ENCODE results near the gene ZMIZ1. TPM values are rescaled to one million over a fixed set of nuclear protein-coding genes. Genes with fewer than 3 reads are reported as not detected.

Gene ZMIZ1
- total RNA-seq, 1 donor from 2014 or later, result 80.4 TPM

DNA sequence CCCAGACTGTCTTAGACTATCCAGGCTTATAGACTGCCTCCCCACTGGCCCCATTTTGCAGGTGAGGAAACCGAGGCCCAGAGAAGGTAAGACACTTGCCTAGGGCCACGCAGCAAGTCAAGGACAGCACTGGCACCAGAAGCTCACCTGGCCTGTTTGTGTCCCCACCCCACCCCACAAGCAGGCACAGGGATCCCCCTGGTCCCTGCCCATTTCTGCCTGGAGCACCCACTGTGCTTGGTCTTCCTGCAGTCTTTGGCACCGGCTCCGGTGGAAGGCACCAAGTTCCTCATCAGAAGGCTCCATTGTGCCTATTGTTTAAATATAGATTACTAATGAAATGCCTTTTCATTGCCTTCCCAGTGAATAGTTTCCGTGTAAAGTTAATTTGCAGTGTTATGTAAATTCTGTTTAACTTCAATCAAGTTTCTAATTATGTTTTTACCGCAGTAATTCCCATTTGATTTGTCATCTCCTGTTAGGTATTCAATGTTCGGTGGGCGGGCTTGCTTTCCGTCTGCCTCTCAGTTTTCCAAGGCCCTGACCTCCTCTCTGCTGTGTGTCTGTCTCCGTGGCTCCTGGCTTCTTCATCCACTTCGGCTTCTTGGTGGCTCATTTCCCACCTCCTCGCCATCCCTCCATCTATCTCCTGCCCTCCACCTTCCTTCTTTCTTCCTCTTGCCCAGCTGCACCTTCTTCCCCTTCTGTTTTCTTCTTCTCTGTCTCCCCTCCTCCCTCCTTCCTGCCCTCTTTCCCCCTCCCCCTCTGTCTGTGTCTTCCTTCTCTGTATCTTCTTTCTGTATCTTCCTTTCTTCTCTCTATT lies 75.8 kb downstream of the ZMIZ1 start:
- no peak for DNase-seq (ENCODE audit: low spot score)
- Mint-ChIP-seq H3K27me3 (ENCODE audit: low read depth) (no peaks in the 10 kb centered on the region), H3K4me1 (ENCODE audit: low read depth) (peaks cover 36% of the 10 kb centered on the region), H3K4me3 (ENCODE audit: low read depth) (no peak overlapping the region), H3K27ac (peak overlapping the region; percentile 4), H3K9me3 (no peaks in the 10 kb centered on the region), H3K36me3 (ENCODE audit: low read depth) (peaks cover 3% of the 10 kb centered on the region)
- intact Hi-C loops (cut with micrococcal nuclease), result no loop called here

DNA sequence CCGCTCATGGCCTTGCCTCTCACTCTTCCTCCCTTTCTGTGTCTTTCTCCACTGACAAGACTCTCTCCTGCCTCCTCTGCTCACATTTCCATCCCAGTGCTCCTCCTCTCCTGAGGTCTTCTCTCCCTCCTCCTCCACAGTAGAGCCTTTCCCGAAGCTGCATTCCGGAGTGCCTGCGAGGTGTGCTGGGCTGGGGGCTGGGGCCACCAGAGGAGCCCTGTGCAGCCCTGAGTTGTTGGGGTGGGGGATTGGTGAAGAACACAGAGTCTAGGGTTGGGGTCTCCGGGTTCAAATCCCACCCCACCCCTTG lies 76.4 kb downstream of the ZMIZ1 start:
- Mint-ChIP-seq H3K36me3 (ENCODE audit: low read depth) (no peaks in the 10 kb centered on the region), H3K4me1 (ENCODE audit: low read depth) (peaks cover 37% of the 10 kb centered on the region), H3K4me3 (ENCODE audit: low read depth) (no peak overlapping the region), H3K9me3 (no peaks in the 10 kb centered on the region), H3K27me3 (ENCODE audit: low read depth) (no peaks in the 10 kb centered on the region), H3K27ac (no peak overlapping the region)
- intact Hi-C loops (cut with micrococcal nuclease), result no loop called here
- no peak for DNase-seq (ENCODE audit: low spot score)

DNA sequence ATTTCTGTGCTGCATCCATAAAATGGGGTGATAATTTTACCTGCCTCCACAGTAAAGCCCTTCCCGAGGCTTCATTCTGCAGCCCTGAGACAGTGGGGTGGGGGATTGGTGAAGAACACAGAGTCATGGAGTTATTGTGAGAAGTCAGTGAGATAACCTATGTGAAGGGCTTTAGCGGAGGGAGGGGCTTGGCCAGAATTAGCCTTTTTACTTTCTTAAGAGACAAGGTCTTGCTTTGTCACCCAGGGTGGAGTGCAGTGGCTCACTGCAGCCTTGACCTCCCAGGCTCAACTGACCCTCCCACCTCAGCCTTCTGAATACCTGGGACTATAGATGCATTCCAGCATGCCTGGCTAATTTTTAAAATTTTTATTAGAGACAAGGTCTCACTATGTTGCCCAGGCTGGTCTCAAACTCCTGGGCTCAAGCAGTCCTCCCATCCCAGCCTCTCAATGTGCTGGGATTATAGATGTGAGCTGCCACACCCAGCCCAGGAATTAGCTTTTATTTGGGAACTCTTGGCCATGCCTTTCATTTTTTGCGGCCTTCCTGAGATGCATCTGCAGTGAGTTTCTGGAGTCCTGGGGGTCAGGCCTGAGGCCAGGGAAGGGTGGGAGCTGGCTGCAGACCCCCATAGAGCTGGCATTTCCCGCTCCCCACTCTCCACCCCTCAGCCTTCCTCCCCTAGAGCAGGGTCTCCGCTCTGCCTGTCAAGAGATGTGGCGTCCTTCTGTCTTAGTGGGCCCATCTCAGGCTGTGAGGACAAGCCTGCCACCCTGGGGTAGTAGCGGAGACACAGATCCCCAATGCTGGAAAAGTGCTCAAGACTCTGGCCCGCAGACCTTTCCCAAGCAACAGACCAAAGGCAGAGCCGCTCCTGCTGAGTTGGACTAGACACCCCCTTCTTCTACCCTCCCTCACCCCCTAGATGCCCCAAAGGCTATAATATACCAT lies 77.0 kb downstream of the ZMIZ1 start:
- Mint-ChIP-seq H3K9me3 (no peaks in the 10 kb centered on the region), H3K36me3 (ENCODE audit: low read depth) (no peaks in the 10 kb centered on the region), H3K4me3 (ENCODE audit: low read depth) (no peak overlapping the region), H3K27me3 (ENCODE audit: low read depth) (no peaks in the 10 kb centered on the region), H3K4me1 (ENCODE audit: low read depth) (peaks cover 40% of the 10 kb centered on the region), H3K27ac (no peak overlapping the region)
- no peak for DNase-seq (ENCODE audit: low spot score)
- intact Hi-C loops (cut with micrococcal nuclease), result no loop called here

DNA sequence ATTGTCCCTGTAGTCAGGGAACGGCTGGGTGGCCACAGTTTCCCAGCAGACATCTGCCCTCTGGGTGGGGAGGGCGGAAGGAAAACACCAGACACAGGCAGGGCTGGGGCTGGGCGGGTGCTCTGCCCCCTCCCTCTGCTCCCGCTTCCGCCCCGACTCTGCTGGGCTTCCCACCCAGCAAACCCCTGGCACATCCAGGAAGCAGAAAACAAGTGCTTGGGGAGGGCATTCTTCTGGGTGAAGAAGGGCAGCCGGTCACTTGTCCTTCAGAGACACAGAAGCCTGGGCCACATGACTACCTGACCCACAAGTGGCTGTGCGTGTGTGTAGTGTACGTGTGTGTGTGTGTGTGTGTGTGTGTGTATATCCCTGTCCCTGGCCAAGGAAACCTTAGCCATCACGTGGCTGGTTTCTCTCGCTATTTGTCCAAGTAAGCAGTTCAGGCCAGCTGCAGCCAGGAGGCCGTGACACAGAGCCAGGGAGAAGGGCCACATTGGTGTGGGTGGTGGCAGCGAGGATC lies 77.9 kb downstream of the ZMIZ1 start:
- peaks cover 42% of the 10 kb centered on the region for H3K4me1 Mint-ChIP-seq (ENCODE audit: low read depth)

DNA sequence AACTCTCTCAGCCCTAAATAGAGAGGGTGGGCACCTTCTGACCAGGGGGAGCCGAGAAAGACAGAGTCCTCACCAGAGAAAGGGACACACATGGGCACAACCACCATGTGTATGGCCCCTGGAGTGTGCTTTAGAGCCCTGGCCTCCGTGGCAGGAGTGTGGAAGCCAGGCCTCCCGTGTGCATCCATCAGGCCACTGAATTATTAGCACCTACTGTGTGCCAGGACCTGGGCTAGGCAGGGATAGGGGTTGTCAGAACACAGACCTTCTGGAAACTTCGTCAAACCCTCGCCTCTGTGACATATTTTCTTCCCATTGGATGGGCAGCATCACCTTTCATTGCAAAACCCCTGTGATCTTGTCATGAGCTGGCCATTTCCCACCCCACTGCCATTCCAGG lies 78.5 kb downstream of the ZMIZ1 start:
- H3K9me3 Mint-ChIP-seq, result no peaks in the 10 kb centered on the region
- intact Hi-C loops (cut with micrococcal nuclease), result no loop called here
- H3K36me3 Mint-ChIP-seq (ENCODE audit: low read depth), result no peaks in the 10 kb centered on the region
- no peak overlapping the region for H3K4me3 Mint-ChIP-seq (ENCODE audit: low read depth)
- peak overlapping the region; percentile 22 for H3K27ac Mint-ChIP-seq
- no peaks in the 10 kb centered on the region for H3K27me3 Mint-ChIP-seq (ENCODE audit: low read depth)
- H3K4me1 Mint-ChIP-seq (ENCODE audit: low read depth), result peaks cover 36% of the 10 kb centered on the region
- DNase-seq (ENCODE audit: low spot score), result no peak

More for the DNA sequence above, 77.9 kb downstream of the ZMIZ1 start:
- Mint-ChIP-seq H3K27me3 (ENCODE audit: low read depth) (no peaks in the 10 kb centered on the region), H3K36me3 (ENCODE audit: low read depth) (no peaks in the 10 kb centered on the region), H3K27ac (no peak overlapping the region), H3K9me3 (no peaks in the 10 kb centered on the region), H3K4me3 (ENCODE audit: low read depth) (no peak overlapping the region)
- intact Hi-C loops (cut with micrococcal nuclease), result no loop called here
- no peak for DNase-seq (ENCODE audit: low spot score)

DNA sequence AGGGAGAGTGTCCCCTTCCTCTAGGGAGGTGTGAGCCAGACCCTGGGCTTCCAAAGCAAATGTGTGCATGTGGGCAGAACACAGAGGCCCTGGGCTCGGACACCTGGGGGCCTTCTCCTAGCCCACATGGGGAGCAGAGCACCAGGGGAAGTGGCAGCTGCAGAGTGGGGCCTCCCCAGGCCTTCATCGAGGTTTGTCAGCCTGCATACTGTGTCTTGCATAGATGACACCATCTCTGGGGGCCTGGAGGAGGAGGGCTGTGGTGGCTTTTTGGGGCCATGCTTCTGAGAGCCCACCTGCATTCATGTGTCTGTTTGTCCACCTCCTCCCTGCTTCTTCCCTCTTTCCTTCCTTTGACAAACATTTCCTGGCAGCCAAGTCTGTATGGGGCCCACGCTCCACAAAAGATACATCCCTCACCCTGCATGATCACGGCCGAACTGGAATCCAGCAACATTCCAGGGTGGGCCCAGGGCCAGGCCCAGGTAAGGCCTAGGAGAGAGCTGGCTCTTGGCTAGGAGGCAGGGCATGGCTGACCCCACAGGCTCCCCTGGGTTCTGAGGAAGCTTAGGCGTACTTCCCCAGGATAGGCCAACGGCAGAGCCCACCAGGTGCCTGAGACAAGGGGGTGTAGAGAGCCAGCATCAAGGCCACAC lies 79.2 kb downstream of the ZMIZ1 start:
- Mint-ChIP-seq H3K27ac (no peak overlapping the region), H3K36me3 (ENCODE audit: low read depth) (no peaks in the 10 kb centered on the region), H3K9me3 (no peaks in the 10 kb centered on the region), H3K4me3 (ENCODE audit: low read depth) (no peak overlapping the region), H3K4me1 (ENCODE audit: low read depth) (peaks cover 36% of the 10 kb centered on the region), H3K27me3 (ENCODE audit: low read depth) (no peaks in the 10 kb centered on the region)
- intact Hi-C loops (cut with micrococcal nuclease), result no loop called here
- DNase-seq (ENCODE audit: low spot score), result no peak

DNA sequence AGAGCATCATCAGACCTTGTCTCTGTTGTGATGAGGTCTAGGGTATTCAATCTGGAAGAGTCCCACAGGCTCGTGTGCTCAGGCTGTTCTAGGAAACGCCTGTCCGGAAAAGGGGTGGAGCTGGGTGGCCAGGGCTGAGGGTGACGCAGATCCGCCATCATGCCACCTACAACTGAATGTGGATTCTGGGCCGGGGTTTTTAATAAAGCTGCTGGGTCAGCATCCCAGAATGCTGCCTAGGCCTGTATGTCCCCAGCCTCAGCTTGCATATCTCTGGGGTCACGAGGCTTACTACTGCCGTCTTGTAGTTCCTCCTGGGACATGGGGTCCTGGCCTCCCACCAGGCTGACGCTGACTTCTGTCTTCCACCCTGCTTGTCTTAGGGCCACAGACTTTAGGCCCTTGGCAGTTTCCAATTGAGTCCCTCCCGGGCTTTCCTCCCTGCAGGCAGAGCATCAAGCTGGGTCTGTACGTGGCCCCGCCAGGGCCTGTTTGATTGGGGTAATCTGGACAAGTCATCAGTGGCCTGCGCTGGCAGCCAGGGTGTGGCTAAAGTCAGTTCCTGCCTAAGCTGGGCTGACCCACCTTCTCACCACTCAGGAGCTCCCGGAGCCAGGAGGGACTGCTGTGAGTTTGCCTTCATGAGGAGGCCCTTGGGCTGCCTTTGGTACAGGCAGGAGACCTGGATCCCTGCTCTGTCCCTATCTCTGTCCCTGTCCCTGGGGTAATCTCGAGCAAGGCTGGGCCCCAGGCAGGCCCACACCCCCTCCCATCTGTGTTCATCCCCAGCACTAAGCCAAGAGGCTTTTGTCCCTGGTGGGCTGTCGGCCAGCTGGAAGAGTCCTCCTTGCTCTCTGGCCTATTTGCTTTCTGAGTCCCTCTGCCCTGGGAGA lies 79.9 kb downstream of the ZMIZ1 start:
- no peaks in the 10 kb centered on the region for H3K27me3 Mint-ChIP-seq (ENCODE audit: low read depth)
- H3K4me1 Mint-ChIP-seq (ENCODE audit: low read depth), result peaks cover 36% of the 10 kb centered on the region
- intact Hi-C loops (cut with micrococcal nuclease), result no loop called here
- DNase-seq (ENCODE audit: low spot score), result no peak
- no peak overlapping the region for H3K4me3 Mint-ChIP-seq (ENCODE audit: low read depth)
- peak overlapping the region; percentile 55 for H3K27ac Mint-ChIP-seq
- H3K9me3 Mint-ChIP-seq, result no peaks in the 10 kb centered on the region
- no peaks in the 10 kb centered on the region for H3K36me3 Mint-ChIP-seq (ENCODE audit: low read depth)

DNA sequence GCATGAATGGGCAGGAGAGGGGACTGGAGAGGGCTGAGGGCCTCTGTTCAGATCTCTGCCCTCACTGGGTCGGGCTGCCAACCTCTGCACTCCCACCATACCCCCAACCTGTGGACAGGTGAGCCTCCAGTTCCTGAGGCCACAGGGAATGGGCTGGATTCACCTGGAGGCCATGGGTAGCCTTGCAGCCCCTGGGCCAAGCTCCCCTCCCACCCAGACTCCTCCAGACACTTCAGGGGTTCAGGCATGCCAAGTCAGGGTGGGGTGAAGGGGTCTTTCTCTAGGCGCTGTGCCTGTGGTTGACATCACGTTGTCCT lies 80.5 kb downstream of the ZMIZ1 start:
- H3K4me3 Mint-ChIP-seq (ENCODE audit: low read depth), result no peak overlapping the region

DNA sequence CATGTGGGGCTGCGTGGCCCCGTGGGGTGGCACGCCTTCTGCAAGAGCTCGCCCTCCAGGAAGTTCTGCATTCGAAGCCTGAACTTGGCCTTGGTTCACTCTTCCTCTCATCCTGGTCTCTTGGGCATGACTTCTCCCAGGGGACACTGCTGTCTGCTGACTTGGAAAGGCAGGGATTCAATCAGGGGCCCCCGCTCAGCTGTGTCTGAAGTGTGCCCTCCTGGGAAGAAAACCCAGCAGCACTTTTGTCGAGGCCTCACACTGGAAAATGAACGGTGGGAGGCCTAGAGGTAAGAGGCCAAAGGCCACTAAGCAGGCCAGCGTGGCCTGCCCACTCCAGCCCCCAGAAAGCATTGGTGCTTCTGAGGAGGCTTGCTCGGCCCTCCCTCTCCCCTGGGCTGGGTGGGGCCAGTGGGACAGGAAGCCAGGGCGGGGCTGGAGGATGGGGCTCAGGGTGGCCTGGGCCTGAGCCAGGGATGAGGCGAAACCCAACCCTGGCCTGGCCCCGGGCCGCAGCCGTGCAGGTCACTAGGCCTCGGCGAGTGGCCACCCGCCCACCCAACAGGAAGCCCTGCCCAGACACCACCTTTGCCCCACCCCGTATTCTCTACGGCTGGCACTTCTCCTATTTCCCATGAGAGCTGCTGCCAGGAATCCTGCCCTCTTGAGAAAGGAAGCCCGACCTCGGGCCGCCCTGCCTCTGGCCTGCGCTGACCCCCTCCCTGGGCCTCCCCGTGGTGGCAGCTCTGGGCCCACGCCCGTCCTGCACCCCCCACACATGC lies 81.1 kb downstream of the ZMIZ1 start:
- peak; percentile 36 for DNase-seq (ENCODE audit: low spot score)
- Mint-ChIP-seq H3K9me3 (no peaks in the 10 kb centered on the region), H3K4me3 (ENCODE audit: low read depth) (no peak overlapping the region), H3K4me1 (ENCODE audit: low read depth) (peaks cover 30% of the 10 kb centered on the region), H3K27me3 (ENCODE audit: low read depth) (no peaks in the 10 kb centered on the region), H3K36me3 (ENCODE audit: low read depth) (no peaks in the 10 kb centered on the region), H3K27ac (peak overlapping the region; percentile 58)
- intact Hi-C loops (cut with micrococcal nuclease), result no loop called here

More for the DNA sequence above, 80.5 kb downstream of the ZMIZ1 start:
- peaks cover 34% of the 10 kb centered on the region for H3K4me1 Mint-ChIP-seq (ENCODE audit: low read depth)
- no peaks in the 10 kb centered on the region for H3K9me3 Mint-ChIP-seq
- intact Hi-C loops (cut with micrococcal nuclease), result no loop called here
- H3K36me3 Mint-ChIP-seq (ENCODE audit: low read depth), result no peaks in the 10 kb centered on the region
- no peak for DNase-seq (ENCODE audit: low spot score)
- no peaks in the 10 kb centered on the region for H3K27me3 Mint-ChIP-seq (ENCODE audit: low read depth)
- H3K27ac Mint-ChIP-seq, result no peak overlapping the region

DNA sequence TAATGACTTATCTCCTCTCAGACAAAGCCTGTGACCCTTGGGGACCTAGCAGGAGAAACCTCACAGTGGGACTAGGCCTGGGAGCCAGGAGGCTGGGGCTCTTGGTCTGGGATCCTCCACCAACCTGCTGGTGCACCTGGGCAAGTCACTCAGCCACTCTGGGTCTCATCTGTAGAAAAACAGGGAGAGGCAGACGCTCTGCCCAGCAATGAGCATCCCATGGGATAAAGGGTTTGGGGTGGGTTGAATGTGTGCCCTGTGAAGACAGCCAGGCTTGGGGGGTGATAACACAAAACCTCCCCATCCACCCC lies 81.6 kb downstream of the ZMIZ1 start:
- Mint-ChIP-seq H3K4me3 (ENCODE audit: low read depth) (no peak overlapping the region), H3K36me3 (ENCODE audit: low read depth) (no peaks in the 10 kb centered on the region), H3K27me3 (ENCODE audit: low read depth) (no peaks in the 10 kb centered on the region), H3K9me3 (no peaks in the 10 kb centered on the region), H3K4me1 (ENCODE audit: low read depth) (peaks cover 25% of the 10 kb centered on the region), H3K27ac (peak overlapping the region; percentile 58)
- intact Hi-C loops (cut with micrococcal nuclease), result no loop called here
- no peak for DNase-seq (ENCODE audit: low spot score)

DNA sequence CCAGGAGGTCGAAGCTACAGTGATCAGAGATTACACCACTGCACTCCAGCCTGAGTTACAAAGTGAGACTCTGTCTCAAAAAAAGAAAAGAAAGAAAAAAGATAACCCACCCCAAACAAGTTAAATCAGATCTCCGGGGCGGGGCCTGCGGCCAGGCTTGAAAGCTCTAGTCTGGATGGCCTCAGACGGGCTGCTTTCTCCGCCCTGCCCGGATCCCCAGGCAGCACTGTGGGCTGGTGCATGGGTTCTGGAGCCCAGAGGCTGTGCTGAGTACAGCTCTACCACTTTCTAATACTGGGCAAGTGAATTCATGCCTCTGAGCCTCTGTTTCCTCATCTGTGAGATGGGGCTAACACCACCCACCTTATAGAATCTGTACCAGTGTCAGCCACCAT lies 83.7 kb downstream of the ZMIZ1 start:
- DNase-seq (ENCODE audit: low spot score), result no peak
- Mint-ChIP-seq H3K36me3 (ENCODE audit: low read depth) (no peaks in the 10 kb centered on the region), H3K27me3 (ENCODE audit: low read depth) (no peaks in the 10 kb centered on the region), H3K27ac (no peak overlapping the region), H3K9me3 (no peaks in the 10 kb centered on the region), H3K4me3 (ENCODE audit: low read depth) (no peak overlapping the region), H3K4me1 (ENCODE audit: low read depth) (peaks cover 18% of the 10 kb centered on the region)
- intact Hi-C loops (cut with micrococcal nuclease), result no loop called here

DNA sequence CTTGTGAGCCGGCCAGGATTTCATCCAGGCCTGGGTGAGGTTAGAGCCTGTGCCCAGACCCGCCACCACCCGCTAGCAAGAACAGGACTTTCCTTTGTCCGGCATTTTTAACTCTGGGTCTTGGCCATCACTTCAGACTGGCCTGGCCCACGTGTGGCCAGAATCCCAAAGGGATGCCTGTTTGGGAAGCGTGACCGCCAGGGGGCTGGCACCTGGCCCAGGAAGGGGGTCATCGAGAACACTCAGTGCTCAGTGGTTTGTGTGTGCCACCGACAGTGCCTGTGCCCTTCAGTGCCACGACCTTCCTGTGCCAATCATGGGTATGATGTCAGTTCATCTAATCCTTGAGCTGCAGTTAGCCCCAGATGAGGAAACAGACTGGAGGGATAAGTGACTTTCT lies 85.0 kb downstream of the ZMIZ1 start:
- Mint-ChIP-seq H3K36me3 (ENCODE audit: low read depth) (no peaks in the 10 kb centered on the region), H3K9me3 (no peaks in the 10 kb centered on the region), H3K27ac (no peak overlapping the region), H3K27me3 (ENCODE audit: low read depth) (no peaks in the 10 kb centered on the region), H3K4me3 (ENCODE audit: low read depth) (no peak overlapping the region), H3K4me1 (ENCODE audit: low read depth) (peaks cover 14% of the 10 kb centered on the region)
- intact Hi-C loops (cut with micrococcal nuclease), result no loop called here
- DNase-seq (ENCODE audit: low spot score), result no peak
